HG03571 (cell line): Measurements from ENCODE around the gene WDR76.
"Not testable (repeated sequence)": the region's sequence is repeated elsewhere in the genome, so short reads cannot be mapped to it uniquely, and the experiment has no call there.

Experiments used
- ATAC-seq: cut with Tn5 transposase; IDR thresholded peaks from one replicate; pipeline ENCODE4 v1.9.1; 2021; ENCODE audit not compliant: unreplicated experiment

Gene WDR76

DNA sequence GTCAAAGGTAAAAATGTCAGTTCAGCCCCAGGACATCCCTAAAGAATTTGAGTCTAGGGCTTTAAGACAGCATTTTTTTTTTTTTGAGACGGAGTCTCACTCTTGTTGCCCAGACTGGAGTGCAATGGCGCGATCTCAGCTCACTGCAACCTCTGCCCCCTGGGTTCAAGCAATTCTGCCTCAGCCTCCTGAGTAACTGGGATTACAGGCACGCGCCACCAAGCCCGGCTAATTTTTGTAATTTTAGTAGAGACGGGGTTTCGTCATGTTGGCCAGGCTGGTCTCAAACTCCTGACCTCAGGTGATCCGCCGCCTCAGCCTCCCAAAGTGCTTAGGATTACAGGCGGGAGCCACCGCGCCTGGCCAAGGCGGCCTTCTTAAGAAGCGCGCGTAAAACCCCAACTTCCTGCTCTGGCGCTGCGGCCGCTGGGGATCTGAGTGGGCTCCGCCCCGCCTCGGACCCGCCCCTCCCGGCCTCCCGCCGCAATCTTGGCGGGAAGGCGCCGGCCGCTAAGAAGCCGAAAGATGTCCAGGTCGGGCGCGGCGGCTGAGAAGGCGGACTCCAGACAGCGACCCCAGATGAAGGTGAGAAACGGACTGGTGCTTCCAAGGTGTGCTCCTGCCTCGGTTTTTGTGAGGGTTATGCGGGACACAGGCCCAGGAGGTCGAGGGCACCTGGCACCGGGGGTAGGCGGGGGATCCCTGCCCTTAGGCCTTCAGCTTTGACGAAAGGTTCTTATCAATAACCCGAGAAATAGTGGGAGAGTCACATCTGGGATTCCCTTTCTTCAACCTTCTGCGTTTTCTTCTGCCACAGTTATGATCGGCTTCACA, at the start of gene WDR76:
TSS of gene WDR76 (plus strand) at position 495 of the 834 bp plus-strand sequence. CDS start at position 526, 31 bp downstream.
- ATAC-seq, result peak; percentile 62

DNA sequence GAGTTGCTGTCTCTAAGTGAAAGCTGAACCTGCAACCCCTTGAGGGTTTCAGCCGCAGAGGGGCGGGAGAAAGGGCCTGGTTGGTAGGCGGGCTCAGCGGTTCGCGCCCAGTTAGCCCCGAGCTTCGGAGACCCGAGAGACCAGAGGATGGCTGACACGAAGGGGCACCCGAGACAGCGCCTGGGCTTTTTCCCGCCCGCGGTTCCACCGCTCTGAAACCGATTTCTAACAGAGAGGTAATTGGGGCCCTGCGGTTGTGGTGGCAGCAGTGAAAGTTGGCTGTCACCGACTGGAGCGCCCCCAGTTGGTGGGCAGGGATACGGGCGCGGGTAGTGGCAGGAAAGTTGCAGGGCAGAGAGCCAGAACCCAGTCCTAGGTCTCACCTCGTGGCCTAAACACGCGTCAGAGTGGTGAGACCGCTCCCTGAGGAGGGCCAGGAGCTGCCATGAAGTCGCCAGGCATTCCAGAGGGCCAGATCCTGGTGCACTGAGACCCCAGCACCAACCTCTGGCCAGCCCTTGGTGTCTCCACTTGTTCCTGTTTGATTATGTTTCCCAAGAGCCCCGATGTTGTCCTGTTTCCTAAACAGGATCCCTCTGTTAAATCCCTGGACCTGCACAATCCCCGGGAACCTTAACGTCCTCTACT, 49.4 kb upstream of the WDR76 start:
- peak; percentile 57 for ATAC-seq

DNA sequence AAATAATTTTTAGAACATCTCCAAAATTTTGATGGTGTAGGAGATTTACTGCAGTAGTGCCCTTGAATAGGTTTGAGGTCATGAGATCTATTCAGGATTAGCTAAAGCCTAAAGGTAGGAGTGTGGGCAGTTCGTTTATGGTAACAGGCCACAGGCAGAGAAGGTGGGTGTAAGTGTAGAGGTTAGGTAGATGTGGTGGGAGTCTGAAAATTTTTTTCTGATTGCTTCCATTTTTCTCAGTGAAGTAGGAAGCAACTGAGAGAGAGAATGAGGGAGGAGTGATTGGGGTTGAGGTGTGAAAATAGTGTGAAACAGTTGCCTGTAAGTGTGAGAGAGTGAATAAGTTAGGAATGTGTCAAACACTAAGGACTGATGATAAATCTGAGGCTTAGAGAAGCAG, 47.8 kb upstream of the WDR76 start:
- no peak for ATAC-seq

DNA sequence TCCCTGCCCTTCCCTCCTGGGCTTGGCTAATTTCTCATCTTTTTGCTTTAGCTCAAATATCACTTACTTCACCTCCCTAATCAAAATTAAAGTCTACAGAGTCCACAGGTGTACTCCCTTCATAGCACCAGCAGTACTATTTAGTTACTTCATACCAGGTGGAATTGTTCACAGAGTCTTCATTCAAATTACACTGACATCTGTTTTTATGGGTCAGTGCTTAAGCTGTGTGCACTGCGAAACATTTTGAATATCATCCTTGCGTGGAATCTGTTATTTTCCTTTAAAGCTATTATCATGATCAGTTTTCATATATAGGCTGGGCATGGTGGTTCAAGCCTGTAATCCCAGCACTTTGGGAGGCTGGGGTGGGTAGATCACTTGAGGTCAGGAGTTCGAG, 37.4 kb upstream of the WDR76 start:
- ATAC-seq, result no peak

DNA sequence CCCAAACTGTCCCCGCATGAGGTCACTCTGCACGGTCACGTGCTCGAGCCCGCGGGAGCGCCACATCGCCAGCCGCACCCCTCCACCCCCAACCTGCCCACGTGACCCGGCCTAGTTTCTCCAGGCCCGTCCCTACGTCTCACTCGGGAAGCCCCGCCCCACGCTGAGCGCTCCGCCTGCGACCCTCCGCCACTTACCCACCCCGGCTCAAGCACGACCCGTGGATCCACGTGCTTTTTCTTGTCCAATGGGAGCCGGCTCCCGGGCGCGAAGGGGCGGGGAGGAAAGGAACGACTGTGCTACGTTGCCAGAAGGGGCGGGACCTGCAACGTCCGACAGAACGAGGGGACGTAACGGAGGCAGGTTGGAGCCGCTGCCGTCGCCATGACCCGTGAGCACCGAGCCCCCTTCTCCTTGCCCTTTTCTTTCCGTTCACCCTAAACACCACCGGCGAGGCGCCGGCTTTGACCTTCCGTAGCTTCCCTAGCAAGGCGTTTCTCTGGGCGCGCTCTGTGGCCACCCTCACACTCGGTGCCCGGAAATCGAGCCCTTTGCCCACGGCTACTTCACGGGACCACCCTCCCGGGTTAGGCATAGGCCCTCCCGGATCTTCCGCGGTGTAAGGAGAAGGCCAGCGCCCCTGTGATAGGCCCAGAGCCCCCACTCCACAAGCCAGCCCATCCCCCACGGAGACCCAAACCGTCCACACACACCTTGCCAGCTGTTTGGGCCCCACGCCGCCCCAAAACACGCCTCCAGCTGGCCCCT, 34.6 kb upstream of the WDR76 start, which contains the start of gene SERF2:
TSS of gene SERF2 (plus strand) at position 328 of the 768 bp plus-strand sequence. CDS start at position 385, 57 bp downstream.
- ATAC-seq, result peak; percentile 77

DNA sequence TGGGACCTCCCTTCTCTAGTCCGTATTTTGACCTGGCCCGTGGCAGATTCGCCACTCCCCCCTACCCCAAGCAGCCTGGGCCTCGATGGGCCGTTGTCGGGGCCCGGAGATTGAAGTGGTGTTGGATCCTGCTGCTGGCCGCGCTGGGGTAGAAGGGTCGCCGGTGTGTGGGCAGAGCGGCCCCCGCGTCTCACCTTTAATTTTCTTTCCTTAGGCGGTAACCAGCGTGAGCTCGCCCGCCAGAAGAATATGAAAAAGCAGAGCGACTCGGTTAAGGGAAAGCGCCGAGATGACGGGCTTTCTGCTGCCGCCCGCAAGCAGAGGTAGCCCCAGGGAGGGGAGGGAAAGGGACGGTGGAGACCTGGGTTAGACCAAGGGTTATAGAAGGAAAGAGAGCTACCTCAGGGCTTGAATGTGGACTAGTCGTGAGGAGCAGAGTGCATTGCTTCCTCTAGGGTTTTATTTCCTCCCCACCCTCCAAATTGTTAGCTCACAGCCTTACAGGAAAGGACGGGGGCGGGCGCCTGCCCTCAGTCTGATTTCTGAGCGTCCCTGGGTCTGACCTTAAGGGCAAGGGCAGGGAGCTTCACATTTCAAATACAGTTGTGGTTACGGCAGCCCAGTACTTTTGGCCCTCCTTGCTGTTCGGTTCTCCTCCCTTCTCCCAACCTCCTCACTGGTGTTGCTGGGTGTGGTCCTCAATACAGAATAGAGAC, 33.9 kb upstream of the WDR76 start:
- peak; percentile 15 for ATAC-seq

DNA sequence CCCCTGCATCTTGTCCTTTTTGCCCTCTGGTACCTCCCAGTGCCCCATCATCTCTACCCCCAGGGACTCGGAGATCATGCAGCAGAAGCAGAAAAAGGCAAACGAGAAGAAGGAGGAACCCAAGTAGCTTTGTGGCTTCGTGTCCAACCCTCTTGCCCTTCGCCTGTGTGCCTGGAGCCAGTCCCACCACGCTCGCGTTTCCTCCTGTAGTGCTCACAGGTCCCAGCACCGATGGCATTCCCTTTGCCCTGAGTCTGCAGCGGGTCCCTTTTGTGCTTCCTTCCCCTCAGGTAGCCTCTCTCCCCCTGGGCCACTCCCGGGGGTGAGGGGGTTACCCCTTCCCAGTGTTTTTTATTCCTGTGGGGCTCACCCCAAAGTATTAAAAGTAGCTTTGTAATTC, 33.2 kb upstream of the WDR76 start:
- no peak for ATAC-seq

DNA sequence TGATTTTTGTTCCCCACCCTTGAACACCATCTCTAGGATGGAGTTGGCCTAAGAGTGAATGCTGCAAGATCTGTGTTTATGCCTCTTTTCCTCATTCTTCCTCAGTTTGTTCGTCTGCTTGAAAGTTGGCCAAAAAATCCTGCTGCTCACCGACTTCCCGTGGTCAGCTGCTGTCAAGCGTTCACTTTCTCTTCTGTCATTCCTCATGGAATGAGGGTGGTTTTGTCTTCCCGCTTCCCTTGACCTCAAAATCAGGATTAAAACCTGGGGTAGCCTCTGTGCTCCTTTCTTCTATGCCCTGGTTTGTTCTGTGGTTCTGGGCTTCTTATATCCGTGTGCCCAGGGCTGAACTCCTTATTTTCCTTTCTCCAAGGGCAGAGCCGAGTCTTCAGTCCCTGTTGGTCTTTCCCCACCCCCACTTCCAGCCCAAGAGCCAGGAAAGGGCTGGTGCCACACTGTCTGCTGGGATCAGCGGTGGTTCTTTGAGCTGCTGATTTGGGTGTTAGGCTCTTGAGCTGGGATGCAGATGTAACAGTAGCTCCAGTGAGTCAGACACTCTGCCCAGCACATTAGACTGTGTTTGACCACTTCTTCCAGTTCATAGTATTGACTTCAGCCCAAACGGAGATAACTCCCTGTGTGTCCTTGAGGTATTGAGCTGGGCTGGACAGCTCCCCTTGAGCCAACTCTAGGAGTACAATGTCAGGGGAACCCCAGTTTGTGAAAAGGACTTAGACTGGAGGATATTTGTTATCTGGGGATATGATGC, 32.3 kb upstream of the WDR76 start:
- ATAC-seq, result no peak

DNA sequence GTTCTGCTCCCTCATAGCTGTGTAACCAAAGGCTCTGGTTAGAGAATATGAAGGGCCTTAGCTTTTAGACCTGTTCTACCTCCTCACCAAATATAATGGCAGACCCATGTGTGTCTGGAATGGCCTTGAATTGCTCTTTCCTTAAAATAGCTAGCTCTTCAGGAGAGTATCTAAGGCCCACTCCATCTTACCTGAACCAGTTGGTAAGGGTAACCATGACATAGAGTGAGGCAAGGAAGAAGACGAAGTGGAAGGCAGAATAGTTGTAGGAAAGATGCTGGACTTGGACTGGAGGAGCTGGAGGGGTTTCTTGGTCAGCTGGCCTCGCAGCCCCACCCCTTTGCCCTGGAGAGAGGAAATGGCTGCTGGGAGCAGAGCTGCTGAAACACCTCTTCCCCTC, 31.6 kb upstream of the WDR76 start:
- no peak for ATAC-seq

DNA sequence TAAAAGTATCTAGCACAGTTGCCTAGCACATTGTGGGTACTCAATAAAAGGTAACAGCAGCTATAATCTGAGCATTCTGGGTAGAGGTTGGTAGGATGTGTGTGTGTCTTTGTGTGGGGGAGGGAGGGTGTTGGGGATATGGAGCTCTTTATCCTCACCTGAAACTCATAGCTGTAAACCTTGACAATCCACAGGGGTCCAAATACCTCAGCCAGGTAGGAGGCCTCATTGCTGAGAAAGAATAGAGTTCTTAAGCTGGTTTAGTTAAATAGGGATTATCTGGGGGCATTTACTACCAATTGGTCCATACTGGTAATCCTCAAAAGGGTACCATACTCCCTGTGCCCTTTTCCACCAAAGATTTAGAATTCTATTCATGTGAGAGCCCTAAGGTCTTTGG, 30.8 kb upstream of the WDR76 start:
- ATAC-seq, result no peak

DNA sequence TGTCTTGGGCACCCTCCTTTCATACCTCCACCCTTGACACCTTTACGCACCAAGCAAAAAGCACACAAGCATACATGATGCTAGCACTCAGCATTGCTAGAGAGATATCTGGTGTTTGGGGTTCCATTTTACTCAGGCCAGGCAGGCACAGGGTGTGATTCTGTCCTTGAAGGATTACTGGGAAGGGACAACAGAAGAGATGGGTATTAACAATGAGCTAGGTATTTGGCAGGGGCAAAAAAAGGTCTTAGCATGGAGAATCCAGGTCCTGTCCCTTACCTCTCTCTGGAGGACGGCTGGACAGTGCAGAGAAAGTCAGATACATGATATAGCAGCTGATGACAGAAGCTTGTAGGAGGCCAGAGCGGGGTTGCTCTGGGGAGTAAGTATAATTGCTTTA, 30.2 kb upstream of the WDR76 start:
- no peak for ATAC-seq

DNA sequence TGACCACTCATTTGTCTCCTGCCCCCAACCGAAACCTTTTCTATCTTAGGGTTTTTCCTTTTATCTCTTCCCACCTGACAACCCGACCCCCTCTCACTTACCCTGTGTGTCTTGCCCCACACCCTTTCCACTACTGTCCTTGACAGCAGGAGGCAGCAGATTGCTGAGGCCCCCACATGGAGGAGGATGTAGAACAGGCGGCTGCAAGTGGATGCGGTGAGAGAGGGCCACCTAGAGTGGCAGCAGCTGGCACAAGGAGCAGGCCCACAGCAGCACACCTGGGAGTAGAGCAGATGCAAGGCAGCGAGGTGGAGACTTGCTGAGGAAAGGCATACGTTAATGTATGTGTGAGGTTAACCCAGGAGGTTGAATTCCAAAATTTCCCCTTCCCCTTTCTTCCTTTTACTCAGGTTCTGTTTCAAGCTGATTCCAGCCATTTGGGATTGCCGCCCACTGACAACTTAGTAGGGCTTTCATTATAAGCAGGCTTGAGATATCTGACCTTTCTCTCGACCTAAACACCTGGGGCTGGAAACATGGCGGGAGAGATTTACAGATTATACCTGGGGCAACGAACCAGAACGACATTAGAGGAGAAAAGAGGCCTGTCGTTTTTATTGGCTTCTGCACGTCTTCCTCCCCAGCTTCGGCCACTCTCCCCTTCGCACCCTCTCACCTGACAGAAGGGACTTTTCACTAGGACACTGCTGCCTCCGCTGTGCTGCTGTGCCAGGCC, 27.4 kb upstream of the WDR76 start:
- ATAC-seq, result no peak

DNA sequence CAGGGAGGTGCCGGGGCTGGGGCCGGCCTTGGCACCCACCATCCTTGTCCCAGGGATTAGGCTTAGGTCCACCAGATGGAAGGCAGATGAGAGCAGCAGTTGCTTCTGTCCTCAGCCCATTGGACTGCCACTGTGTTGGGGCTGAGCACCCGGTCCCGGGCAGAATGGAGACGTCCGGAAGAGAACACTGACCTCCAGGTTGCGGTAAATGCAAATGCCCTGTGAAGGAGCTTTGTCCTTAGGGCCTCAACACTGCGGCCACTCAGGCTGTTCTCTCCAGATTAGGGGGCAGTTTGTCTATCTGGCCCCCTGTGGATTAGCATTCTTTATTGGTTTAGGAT, 26.9 kb upstream of the WDR76 start, which contains the start of gene SERINC4:
TSS of gene SERINC4 (minus strand) at position 276 of the 341 bp plus-strand sequence. CDS start at position 42, 234 bp downstream.
- ATAC-seq, result no peak

DNA sequence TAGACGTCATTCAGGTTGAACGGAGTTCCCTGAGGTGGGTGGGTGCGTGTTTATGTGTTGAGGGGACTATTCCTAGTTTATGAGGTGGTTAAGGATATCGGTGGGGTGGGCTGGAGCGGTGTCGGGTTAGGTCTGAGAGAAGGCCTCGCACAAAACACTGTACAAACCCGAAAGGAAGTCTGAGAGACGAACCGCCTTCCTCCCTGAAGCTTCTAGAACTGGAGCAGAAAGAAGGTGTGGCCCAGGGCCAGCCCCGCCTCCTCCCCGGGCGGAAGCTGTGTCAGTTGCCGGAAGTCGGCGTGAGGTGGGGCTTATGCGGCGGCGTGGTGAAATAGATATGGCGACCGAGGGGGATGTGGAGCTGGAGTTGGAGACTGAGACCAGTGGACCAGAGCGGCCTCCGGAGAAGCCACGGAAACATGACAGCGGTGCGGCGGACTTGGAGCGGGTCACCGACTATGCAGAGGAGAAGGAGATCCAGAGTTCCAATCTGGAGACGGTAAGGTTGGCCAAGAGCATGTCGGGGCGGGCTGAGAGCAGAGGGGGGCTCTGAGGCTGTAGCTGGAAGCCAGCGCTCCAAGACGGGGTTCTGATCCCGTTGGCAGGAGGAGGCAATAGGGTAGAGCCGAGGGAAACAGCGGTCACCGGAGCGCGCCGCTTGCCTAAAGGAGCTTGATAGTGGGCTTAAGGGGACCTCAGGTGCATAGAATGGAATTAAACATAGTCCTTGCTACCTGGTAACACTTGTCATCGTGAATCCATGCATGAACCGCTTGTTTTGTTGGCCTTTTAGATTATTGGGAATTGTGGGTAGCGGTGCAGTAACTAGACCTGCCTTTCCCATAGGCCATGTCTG, 26.3 kb upstream of the WDR76 start, which contains the start of gene HYPK:
TSS of gene HYPK (plus strand) at position 314 of the 856 bp plus-strand sequence. CDS start at position 338, 24 bp downstream.
- ATAC-seq, result peak; percentile 72

DNA sequence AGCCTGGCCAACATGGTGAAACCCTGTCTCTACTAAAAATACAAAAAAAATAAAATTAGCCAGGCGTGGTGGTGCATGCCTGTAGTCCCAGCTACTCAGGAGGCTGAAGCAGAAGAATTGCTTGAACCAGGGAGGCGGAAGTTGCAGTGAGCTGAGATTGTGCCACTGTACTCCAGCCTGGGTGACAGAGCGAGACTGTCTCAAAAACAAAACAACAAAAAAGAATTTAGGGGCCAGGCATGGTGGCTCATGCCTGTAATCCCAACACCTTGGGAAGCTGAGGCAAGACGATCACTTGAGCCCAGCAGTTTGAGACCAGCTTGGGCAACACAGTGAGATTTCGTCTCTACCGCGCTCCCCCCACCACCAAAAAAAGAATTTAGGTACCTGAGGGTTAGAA, 24.1 kb upstream of the WDR76 start:
- ATAC-seq, result not testable (repeated sequence)

DNA sequence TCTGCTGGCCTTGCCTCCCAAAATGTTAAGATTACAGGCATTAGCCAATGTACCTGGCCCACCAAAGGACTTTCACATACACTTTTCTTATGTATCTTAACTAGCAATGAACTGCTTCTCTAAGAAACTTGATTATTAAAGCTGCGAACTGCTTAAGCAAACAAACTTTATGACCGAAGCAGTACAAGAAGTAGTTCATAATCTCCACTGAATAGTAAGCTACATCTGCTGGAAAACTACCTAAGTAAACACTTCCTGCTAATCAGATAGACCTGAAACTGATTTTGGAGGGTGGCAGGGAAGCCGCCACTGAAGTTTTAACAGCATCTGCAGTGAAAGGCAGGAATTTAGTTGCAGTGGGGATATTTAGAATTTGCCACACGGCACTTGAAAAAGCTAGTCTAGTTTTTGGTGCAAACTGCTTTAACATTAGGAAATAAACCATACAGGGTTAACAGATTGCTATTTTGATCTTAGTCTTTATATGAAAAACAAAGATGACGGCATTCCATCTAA, 18.3 kb upstream of the WDR76 start:
- ATAC-seq, result no peak

DNA sequence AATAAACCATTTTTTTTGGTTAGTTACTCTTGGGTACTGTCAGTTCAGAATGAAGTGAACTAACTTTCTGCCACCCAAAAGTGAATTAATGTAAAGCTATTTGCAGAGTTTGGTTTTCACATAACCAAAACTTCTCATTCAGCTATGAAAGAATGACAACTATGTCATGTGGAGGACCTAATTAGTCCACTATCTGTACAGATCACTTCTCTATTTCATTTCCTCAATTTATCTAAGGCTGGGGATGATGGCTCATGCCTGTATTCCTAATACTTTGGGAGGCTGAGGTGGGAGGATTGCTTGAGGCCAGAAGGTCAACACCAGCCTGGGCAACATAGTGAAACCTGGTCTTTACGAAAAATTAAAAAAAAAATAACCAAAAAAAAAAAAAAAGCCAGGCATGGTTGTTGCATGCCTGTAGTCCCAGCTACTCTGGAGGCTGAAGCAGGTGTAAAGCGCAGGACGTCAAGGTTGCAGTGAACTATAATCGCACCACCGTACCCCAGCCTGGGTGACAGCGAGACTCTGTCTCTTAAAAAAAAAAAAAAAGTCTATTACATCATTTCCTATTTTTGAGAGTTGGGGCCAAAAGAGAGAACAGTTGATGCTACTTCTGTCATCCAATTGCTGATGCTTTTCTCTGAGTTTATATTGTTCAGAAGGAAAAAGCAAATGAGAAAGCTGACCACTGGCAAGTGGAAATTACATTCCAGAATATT, 17.7 kb upstream of the WDR76 start:
- ATAC-seq, result peak; percentile 46
